A673 (cell line): ENCODE data around the gene RAB22A. TPM values are rescaled to one million over a fixed set of nuclear protein-coding genes. Genes with fewer than 3 reads are reported as not detected.

Experiments used
- BruUV-seq: library from RNA; stranded (reverse); fragments of 400-500 nt; replicated peaks from 2 replicates; lab custom pipeline; 2021; lab: Mats Ljungman, UMichigan
- CTCF ChIA-PET: fragments of 300-600 bp; sonication (Branson Sonifier 250); formaldehyde crosslinking; loops from one replicate; lab custom pipeline; 2022; ENCODE audit warnings: antibody characterized with exemption; lab: Charles Lee
- POLR2A ChIA-PET: fragments of 300-600 bp; sonication (Branson Sonifier 250); formaldehyde crosslinking; loops from one replicate; lab custom pipeline; 2022; ENCODE audit warnings: antibody characterized with exemption; ENCODE audit not compliant: low non-redundant PET; lab: Charles Lee
- DNase-seq: peaks from one replicate; pipeline ENCODE4 v3.0.0-alpha.2; 2015; ENCODE audit warnings: low spot score
- H3K27ac ChIP-seq: fragments of 200-600 bp; sonication (generic); 2 replicates; pipeline ENCODE4 v1.5.1; 2016; ENCODE audit warnings: mixed run types, low read depth, mild to moderate bottlenecking, mixed read lengths, antibody characterized with exemption, low read length; ENCODE audit not compliant: poor library complexity, severe bottlenecking
- H3K27me3 ChIP-seq: fragments of 200-600 bp; sonication (generic); replicated peaks from 2 replicates; pipeline ENCODE4 v1.6.1; 2017; ENCODE audit warnings: mixed run types, low read depth, mild to moderate bottlenecking, mixed read lengths, antibody characterized with exemption, low read length; ENCODE audit not compliant: insufficient read depth, poor library complexity
- H3K36me3 ChIP-seq: fragments of 200-600 bp; sonication (generic); 2 replicates; pipeline ENCODE4 v1.6.1; 2016; ENCODE audit warnings: mixed run types, mild to moderate bottlenecking, mixed read lengths, antibody characterized with exemption, low read length; ENCODE audit not compliant: insufficient read depth, poor library complexity, severe bottlenecking
- H3K4me1 ChIP-seq: fragments of 200-600 bp; sonication (generic); 2 replicates; pipeline ENCODE4 v1.6.1; 2017; ENCODE audit warnings: mixed run types, mild to moderate bottlenecking, mixed read lengths, antibody characterized with exemption, low read length; ENCODE audit not compliant: insufficient read depth, poor library complexity, severe bottlenecking
- H3K4me3 ChIP-seq: fragments of 200-600 bp; sonication (generic); 2 replicates; pipeline ENCODE4 v1.5.1; 2016; ENCODE audit warnings: low read depth, mixed run types, mild to moderate bottlenecking, mixed read lengths, low read length; ENCODE audit not compliant: poor library complexity, severe bottlenecking
- H3K9me3 ChIP-seq: fragments of 200-600 bp; sonication (generic); 2 replicates; pipeline ENCODE4 v1.6.1; 2016; ENCODE audit warnings: mixed run types, low read depth, mild to moderate bottlenecking, mixed read lengths, antibody characterized with exemption, low read length; ENCODE audit not compliant: poor library complexity, severe bottlenecking
- CTCF ChIP-seq: fragments of 300-800, 200-600 bp; sonication (generic); conservative IDR thresholded peaks from 2 replicates; pipeline ENCODE4 v1.5.1; 2017; ENCODE audit warnings: low read depth, mild to moderate bottlenecking, antibody characterized with exemption, low read length, moderate library complexity, mixed read lengths
- EZH2 ChIP-seq: fragments of 200-600 bp; sonication (generic); IDR thresholded peaks from 2 replicates; pipeline ENCODE4 v1.6.1; 2017; ENCODE audit warnings: borderline replicate concordance, low read depth, mild to moderate bottlenecking, mixed read lengths, antibody characterized with exemption, low read length; ENCODE audit not compliant: poor library complexity, severe bottlenecking
- intact Hi-C: fragments of 100-400 bp; cut with micrococcal nuclease; formaldehyde crosslinking; loops from one replicate; pipeline ENCODE4 v1.10.0; 2022; ENCODE audit not compliant: unreplicated experiment
- total RNA-seq: library from RNA; stranded (reverse); gene quantifications from 2 replicates; pipeline ENCODE4 v1.2.3, GENCODE V29; 2021

RAB22A gene
- total RNA-seq, 1 experiment from 2014 or later: 14.6 TPM

DNA sequence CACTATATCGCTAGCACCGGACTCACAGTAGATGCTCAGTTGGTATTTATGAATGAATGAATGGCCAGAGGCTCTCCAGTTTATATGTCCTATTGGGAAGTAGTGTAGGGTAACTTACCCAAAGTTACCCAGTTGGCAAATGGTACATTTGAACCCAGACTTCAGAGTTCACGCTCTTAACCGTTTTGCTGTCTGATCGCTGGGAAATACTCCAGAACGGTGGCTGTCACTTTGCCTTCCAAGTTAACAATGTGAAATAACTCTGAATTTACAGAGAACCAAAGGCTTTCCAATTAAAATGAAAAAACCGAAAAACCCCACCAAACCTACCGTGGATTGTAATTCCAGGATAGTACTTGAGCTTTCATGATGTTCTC lies 81.1 kb downstream of the RAB22A start:
- H3K27me3 ChIP-seq: no peaks in the 10 kb centered on the region
- ChIA-PET CTCF (no interaction called here), POLR2A (interaction anchor here (0.5 kb wide), 1 partner anchor 252 kb away, joined by 3 read pairs; no protein-coding TSS in a partner anchor)
- BruUV-seq: no TSS peak
- H3K4me1 ChIP-seq: peaks cover 10% of the 10 kb centered on the region
- intact Hi-C loops: no loop called here
- TF ChIP-seq EZH2 (no peak), CTCF (no peak)
- H3K9me3 ChIP-seq: no peaks in the 10 kb centered on the region
- H3K4me3 ChIP-seq: peak overlapping the region; percentile 86
- H3K36me3 ChIP-seq: peaks cover 4% of the 10 kb centered on the region
- no peak for DNase-seq
- peak overlapping the region; percentile 98 for H3K27ac ChIP-seq

DNA sequence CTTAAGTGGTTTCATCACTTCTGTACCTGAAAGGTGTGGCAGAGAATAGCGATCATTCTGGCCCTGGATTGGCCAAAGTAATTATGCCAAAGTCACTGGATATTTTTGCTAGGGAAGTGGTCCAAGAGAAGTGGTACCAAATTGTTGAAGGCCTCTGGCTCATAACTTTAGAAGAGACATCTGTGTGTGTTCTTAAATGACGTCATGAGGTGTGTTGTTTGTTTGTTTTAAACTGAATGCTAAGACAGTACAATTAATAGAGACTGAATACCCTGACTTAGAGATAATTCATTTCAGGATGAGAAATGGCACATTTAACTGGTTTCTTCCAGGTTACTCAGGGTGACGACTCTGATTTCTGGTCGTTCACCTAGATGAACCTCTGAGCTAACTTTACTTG lies 82.8 kb downstream of the RAB22A start:
- Histone ChIP-seq H3K27me3 (no peaks in the 10 kb centered on the region), H3K9me3 (no peaks in the 10 kb centered on the region), H3K4me1 (peaks cover 10% of the 10 kb centered on the region), H3K36me3 (peaks cover 4% of the 10 kb centered on the region), H3K27ac (no peak overlapping the region), H3K4me3 (no peak overlapping the region)
- ChIA-PET POLR2A (interaction anchor here (0.6 kb wide), 1 partner anchor 491 kb away, joined by 3 read pairs; no protein-coding TSS in a partner anchor), CTCF (no interaction called here)
- intact Hi-C loops: no loop called here
- TF ChIP-seq CTCF (no peak), EZH2 (no peak)
- DNase-seq: no peak
- no TSS peak for BruUV-seq

DNA sequence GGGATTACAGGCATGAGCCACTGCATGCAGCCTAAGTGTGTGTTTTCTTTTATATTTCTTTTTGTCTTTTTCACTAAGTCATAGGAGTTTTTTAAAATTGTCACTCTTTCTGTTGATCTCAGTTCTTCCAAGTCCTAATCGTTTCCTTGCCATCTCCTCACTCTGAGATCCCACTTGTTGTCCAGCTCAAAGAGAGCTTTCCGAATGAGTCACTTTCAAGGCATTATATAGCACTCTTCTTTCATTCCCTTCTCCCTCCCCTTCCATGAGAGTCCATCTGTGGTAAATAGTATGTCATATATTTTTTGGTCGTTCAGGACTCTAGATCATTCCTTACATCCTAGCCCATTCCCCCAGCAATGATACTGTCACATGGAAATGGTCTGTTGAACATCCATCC lies 83.8 kb downstream of the RAB22A start:
- Histone ChIP-seq H3K27me3 (no peaks in the 10 kb centered on the region), H3K4me1 (peaks cover 10% of the 10 kb centered on the region), H3K27ac (no peak overlapping the region), H3K36me3 (peaks cover 7% of the 10 kb centered on the region), H3K4me3 (no peak overlapping the region), H3K9me3 (no peaks in the 10 kb centered on the region)
- BruUV-seq: no TSS peak
- TF ChIP-seq CTCF (no peak), EZH2 (no peak)
- DNase-seq: no peak
- intact Hi-C loops: no loop called here
- CTCF ChIA-PET: no interaction called here
- POLR2A ChIA-PET: no interaction called here
